ENCODE data around the gene RYR3.

RYR3 gene

DNA sequence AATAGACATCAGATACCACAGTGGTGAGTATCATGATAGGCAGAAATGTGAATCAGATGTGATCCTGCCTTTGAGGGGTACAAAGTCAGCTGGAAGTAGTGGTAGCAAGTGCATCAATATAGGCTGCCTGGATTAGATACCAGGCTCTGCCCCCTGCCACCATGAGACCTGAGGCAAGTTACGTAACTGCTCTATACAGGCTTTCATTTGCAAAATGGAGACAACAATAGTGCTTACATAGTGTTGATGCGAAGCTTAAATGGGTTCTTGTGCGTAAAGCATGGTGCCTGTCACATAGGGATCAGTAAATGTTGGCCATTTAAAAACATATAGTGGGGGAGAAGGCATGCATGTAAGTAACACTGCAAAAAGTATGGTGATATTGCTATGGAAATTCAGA is 158.0 kb downstream of the RYR3 start:
- TF ChIP-seq, protein P1, sequence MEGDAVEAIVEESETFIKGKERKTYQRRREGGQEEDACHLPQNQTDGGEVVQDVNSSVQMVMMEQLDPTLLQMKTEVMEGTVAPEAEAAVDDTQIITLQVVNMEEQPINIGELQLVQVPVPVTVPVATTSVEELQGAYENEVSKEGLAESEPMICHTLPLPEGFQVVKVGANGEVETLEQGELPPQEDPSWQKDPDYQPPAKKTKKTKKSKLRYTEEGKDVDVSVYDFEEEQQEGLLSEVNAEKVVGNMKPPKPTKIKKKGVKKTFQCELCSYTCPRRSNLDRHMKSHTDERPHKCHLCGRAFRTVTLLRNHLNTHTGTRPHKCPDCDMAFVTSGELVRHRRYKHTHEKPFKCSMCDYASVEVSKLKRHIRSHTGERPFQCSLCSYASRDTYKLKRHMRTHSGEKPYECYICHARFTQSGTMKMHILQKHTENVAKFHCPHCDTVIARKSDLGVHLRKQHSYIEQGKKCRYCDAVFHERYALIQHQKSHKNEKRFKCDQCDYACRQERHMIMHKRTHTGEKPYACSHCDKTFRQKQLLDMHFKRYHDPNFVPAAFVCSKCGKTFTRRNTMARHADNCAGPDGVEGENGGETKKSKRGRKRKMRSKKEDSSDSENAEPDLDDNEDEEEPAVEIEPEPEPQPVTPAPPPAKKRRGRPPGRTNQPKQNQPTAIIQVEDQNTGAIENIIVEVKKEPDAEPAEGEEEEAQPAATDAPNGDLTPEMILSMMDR (IDR thresholded peaks at IDR 0.05; ENCODE audit: control insufficient read depth, insufficient read depth, low read depth, low read length, missing control alignments), result no peak
- H3K4me3 ChIP-seq (ENCODE audit: control insufficient read depth, low read depth, low read length), result no peak overlapping the region
- DNase-seq (ENCODE audit: low read depth), result no peak

DNA sequence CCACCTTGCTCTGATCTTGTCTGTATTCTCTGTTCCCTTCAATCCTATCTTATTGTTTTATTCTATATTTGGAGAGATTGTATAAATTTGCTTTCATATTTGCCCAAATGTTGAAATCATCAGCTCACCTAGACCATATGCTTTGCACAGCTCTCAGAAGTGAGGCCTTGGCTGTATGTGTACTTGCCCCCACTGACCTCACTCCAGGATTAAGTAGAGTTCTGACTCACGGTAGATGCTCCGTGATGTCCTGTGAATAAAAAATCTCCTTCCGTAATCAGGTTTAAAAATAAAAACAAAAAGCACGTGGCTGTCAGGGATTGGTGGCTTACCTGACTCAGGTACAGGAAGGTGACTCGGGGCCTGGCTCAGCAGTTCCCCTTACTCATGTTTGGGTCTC is 162.2 kb downstream of the RYR3 start:
- no peak overlapping the region for H3K4me3 ChIP-seq (ENCODE audit: control insufficient read depth, low read depth, low read length)
- TF ChIP-seq, protein P1 (IDR thresholded peaks at IDR 0.05; ENCODE audit: control insufficient read depth, insufficient read depth, low read depth, low read length, missing control alignments), result no peak
- DNase-seq (ENCODE audit: low read depth), result no peak

DNA sequence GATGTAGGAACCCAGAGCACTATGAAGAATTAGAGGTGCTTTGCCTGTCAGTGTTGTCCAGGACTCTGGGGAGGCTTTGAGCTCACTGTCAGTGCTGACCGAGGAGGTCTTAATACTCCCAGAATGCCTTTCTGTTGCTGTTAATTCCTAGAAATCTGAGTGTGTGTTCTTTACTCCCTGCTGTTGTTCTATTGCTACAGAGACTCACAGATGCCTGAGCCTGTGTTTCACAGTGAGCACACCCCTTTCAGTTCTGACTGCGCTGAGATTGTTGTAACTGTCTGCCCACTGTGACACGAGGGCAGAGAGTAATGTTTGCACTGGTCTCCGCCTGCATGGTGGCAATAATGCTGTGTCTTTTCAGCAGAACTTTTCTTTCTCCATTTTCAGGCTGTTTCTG is 162.9 kb downstream of the RYR3 start:
- TF ChIP-seq, protein P1 (IDR thresholded peaks at IDR 0.05; ENCODE audit: control insufficient read depth, insufficient read depth, low read depth, low read length, missing control alignments), result no peak
- DNase-seq (ENCODE audit: low read depth), result no peak
- no peak overlapping the region for H3K4me3 ChIP-seq (ENCODE audit: control insufficient read depth, low read depth, low read length)

DNA sequence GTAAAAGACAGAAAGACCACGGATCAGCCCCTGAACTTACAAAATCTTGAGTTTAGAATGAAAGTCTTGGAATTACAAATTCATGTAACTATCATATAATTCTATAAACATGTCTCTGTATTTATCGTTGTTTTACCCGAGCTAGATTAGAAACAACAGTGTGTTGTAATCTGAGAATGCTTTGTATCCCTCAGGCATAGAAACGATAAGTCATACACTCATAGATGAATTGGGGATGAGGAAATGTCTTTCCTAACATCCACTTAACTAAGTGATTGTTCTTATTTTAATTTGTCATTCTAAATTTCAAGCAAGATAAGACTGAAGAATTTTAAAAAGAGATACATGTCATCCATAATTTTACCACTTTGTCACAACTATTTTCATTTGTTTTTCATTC is 165.3 kb downstream of the RYR3 start:
- no peak for DNase-seq (ENCODE audit: low read depth)
- H3K4me3 ChIP-seq (ENCODE audit: control insufficient read depth, low read depth, low read length), result no peak overlapping the region
- TF ChIP-seq, protein P1 (IDR thresholded peaks at IDR 0.05; ENCODE audit: control insufficient read depth, insufficient read depth, low read depth, low read length, missing control alignments), result no peak

DNA sequence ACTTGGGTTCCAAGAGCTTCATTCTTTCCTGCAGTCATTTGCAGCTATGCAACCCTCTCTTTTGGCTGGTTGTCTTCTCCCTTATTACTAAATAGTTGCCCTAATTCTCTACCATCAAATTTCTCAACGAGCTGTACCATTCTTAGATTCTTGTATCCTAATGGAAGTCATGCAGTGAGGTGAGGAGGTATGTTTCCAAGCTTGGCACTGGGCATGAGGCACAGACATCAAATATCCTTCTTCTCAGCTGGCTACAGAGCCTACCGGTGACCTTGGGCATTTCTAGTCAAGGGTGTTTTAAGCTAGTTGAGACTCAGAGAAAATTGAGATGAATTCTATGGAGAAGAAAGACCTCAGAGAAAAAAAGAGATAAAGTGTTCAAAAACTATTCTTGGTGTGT is 166.1 kb downstream of the RYR3 start:
- DNase-seq (ENCODE audit: low read depth), result no peak
- H3K4me3 ChIP-seq (ENCODE audit: control insufficient read depth, low read depth, low read length), result no peak overlapping the region
- TF ChIP-seq, protein P1 (IDR thresholded peaks at IDR 0.05; ENCODE audit: control insufficient read depth, insufficient read depth, low read depth, low read length, missing control alignments), result no peak

DNA sequence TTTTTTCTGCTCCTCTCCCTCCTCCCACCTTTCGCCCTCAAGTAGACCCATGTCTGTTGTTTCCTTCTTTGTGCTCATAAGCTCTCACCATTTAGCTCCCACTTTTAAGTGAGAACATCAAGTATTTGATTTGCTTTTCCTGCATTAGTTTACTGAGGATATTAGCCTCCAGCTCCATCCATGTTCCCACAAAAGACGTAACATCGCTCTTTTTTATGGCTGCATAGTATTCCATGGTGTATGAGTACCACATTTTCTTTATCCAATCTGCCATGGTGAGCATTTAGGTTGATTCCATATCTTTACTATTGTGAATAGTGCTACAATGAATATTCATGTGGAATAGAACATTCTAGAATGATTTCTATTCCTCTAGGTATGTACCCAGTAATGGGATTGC is 178.6 kb downstream of the RYR3 start:
- H3K4me3 ChIP-seq (ENCODE audit: control insufficient read depth, low read depth, low read length), result no peak overlapping the region
- TF ChIP-seq, protein P1 (IDR thresholded peaks at IDR 0.05; ENCODE audit: control insufficient read depth, insufficient read depth, low read depth, low read length, missing control alignments), result no peak
- no peak for DNase-seq (ENCODE audit: low read depth)

DNA sequence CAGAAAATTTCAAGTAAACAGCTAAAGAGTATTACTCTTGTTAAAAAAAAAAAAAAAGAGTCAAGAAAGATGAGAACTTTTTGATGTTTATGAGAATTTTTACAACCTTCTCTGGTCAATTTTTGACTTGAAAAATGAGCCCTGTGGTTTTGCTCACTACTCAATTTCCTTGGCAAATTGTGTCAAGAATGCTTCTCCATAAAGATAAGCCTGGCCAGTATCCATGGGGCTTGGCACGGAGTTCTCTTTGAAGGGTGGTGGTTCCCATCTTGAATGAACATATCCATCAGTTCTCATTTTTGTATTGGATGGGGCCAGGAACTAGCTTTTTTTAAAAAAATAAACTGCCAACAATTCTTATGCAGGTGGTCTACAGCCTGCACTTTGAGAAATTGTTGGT is 179.9 kb downstream of the RYR3 start:
- no peak overlapping the region for H3K4me3 ChIP-seq (ENCODE audit: control insufficient read depth, low read depth, low read length)
- TF ChIP-seq, protein P1 (IDR thresholded peaks at IDR 0.05; ENCODE audit: control insufficient read depth, insufficient read depth, low read depth, low read length, missing control alignments), result no peak
- no peak for DNase-seq (ENCODE audit: low read depth)

Measured in AG09309 (cell line).